GM12865 (cell line): Measurements from ENCODE around the gene OTOA.
"Not testable (repeated sequence)": the region's sequence is repeated elsewhere in the genome, so short reads cannot be mapped to it uniquely, and the experiment has no call there.

Source experiments
- DNase-seq: peaks from one replicate; pipeline ENCODE4 v3.0.0; 2010; ENCODE audit warnings: low read depth
- H3K4me3 ChIP-seq: 2 replicates; pipeline ENCODE4 v1.5.1; 2011; ENCODE audit warnings: mild to moderate bottlenecking, low read depth, low read length, control low read depth
- CTCF ChIP-seq: IDR thresholded peaks from 2 replicates; pipeline ENCODE4 v1.5.1; 2011; ENCODE audit warnings: low read length, control low read depth, low read depth, inconsistent platforms; ENCODE audit not compliant: insufficient read depth; ENCODE audit errors: missing control alignments

OTOA gene

GRCh38 chr16:21683184-21683583, 19.4 kb downstream of the OTOA start:
- no peak overlapping the region for H3K4me3 ChIP-seq
- TF ChIP-seq CTCF = no peak
- DNase-seq = no peak

- no peak overlapping the region for H3K4me3 ChIP-seq
- peak; percentile 26 for DNase-seq
- TF ChIP-seq CTCF = peak; percentile 53
These were observed 20.4 kb downstream of the OTOA start for GRCh38 chr16:21684199-21684598.

- no peak overlapping the region for H3K4me3 ChIP-seq
- no peak for DNase-seq
- no peak for TF ChIP-seq CTCF
These were observed 21.3 kb downstream of the OTOA start for GRCh38 chr16:21685034-21685455.

- no peak for DNase-seq
- H3K4me3 ChIP-seq = no peak overlapping the region
- TF ChIP-seq CTCF = no peak
These were observed 25.3 kb downstream of the OTOA start for GRCh38 chr16:21689107-21689506.

- not testable (repeated sequence) for DNase-seq, H3K4me3 ChIP-seq
These were observed 27.2 kb downstream of the OTOA start for GRCh38 chr16:21690967-21691366.

- no peak for TF ChIP-seq CTCF
- no peak for DNase-seq
- H3K4me3 ChIP-seq = no peak overlapping the region
These were observed 30.8 kb downstream of the OTOA start for GRCh38 chr16:21694609-21695008.

GRCh38 chr16:21697032-21697431, 33.3 kb downstream of the OTOA start:
- no peak for TF ChIP-seq CTCF
- H3K4me3 ChIP-seq = no peak overlapping the region
- no peak for DNase-seq
